ENCODE results near the gene HSPH1.

The HSPH1 gene

DNA sequence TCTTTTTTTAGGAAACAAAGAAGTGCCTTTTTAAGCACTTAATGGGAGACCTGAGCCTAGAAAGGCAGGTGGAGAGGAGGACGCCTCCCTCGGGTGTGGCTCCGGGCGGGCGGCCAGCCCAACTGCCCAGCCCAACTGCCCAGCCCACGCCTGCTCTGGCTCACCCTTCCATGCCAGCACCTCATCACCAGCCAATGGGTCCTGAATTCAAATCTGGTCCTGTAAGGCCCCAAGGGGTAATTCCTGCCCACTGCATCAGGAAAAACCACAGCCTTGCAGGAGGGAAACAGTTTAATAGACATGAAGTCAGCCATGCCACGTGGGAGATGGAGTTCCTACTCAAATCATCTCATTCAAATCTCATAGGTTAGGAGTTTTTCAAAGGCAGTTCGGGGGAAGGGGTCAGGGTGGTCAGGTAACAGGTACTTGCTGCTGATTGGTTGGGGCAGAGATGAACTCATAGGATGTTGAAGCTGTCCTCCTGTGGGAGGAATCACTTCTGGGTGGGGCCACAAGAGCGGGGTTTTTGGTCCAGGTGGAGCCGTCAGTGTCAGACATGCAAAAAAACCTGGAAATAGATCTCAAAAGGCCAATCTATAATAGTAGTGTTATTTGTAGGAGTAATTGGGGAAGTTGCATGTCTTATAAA lies 64.9 kb downstream of the HSPH1 start:
- no peak for DNase-seq

DNA sequence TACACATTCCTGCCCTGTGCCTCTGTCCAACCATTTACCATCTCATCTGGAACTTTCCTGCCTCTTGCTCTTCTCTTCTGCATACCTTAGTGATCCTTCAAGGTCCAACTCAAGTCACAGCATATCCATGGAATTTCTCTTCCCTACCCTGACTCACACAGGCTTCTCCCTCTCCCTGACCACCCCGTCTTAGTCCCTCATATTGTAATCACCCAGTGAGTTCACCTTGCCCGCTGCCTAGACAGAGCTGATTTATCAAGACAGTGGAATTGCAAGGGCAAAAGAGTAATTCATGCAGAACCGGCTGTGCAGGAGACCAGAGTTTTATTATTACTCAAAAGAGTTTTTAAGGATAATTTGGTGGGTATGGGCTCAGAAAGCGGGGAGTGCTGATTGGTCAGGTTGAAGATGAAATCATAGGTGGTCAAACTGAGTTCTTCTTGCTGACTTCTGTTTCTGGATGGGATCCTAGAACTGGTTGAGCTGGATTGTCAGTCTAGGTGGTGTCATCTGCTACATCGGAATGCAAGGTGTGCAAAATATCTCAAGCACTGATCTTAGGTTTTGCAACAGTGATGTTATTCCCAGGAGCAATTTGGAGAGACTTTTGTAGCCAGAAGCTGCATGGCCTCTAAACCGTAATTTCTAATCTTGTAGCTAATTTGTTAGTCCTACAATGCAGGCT lies 67.2 kb downstream of the HSPH1 start:
- DNase-seq: no peak

DNA sequence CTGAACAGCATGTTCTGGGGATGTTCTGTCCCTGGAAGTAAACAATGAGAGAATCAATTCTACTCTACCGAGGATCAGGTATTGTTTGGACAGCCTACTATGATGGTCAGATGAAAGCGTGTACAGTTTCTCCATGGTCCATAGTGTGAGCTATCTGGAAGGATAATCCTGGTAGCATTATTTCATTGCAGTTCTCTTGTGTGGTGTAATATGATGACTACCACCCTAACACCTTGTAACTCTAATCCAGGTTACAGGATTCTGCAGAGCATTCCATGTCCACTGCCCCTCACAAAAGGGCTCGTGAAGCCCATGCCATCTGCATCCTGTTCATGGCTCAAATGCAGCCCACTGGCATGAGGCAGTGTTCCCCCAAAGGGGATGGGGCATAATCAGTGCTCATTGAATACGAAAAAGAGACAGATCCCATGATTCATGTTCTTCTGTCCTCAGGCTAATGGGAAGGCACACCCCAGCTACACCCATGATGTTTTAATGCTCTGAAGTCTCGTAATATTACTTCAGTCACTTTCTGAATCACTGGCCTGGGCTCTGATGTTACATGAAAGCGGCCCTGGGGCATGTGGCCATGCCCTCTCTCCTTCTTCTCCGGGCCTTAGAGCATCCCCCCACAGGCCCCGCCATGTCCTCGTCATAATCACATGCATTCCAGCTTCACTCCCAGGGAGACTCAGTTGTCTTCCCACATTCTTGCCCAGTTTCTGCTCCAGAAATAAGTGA lies 68.4 kb downstream of the HSPH1 start:
- no peak for DNase-seq

DNA sequence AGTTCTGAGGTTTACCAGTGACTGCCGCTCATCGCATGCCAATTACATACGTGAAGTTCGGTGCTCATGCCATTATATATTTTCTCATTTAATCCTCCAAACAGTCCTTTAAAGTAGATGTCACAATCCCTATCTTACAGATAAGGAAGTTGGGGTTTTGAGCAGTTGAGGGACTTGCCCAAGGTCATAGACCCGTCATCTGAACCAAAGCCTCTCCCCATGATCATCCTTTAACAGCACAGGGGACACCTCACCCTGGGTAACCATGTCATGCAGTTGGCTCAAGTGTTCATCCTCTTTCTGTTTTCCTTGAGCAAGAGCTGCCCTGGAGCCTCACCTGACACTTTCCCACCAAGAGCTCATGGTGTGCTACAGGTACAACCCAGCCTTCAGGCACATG lies 69.1 kb downstream of the HSPH1 start:
- no peak for DNase-seq

DNA sequence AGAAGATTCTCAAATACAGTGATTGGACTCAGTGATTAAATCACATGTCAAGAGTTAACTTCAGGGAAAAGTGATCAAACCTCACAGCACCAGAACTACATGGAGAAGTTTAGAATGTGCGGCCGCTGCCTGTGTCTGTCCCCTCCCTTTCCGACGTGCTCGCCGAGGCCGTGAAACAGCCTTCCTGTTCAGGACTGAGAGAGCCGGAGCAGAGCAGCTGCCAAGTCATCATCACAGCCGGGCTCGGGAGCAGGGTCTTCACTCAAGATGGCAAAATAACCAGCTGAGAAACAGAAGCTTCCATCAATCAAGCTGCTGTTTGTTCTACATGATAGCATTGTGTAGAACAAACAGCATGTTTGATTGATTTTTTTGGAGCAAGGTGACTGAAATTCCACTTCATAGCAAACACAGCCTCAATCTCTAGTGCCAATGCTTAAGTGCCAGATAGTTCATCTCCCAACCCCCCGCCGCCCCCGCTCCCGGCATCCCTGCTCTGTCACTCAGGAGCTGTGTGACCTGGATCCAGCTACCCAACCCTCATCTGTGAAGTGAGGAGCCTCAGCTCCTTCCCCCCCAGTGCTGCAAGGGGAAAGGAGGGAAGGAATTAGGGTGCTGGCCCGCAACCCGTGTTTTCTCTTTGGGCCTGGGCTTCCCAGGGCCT lies 70.6 kb downstream of the HSPH1 start:
- peak; percentile 24 for DNase-seq

DNA sequence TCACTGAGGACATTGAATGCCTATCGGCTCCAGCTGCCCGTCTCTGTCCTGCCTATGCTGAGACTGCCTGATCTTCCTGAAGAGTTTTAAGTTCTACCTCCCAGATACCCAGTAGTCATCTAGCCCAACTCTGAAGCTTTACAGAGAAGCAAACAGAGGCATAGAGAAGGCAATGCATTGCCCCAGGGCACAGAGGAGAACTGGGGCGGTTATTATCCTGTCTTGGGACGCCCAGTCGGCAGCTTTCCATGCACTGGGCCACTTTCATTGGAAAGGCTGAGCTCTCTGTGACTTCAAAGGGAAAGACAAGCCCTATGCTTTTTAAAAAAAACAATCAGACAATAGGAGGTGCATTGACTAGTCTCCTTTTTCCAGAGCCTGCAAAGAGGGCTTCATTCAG lies 71.6 kb downstream of the HSPH1 start:
- DNase-seq: no peak

DNA sequence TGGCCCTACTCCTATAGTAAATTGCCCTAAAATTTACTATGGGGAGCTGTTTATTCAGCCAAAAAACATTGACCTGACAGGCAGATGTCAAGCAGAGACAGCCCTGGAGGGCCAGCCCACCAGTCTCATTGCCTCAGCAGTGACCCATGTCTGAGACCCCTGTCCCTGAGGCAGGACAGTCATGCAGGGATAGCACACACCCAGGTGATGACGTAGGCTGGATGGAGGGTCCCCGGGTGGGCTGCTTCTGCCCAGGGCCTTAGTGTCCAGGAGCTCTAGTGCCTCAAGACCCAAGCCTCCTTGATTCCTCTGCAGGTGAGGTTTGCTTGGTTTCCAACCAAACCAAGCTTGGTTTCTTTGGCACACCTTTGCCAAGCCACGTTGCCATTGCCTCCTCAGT lies 72.1 kb downstream of the HSPH1 start:
- no peak for DNase-seq

DNA sequence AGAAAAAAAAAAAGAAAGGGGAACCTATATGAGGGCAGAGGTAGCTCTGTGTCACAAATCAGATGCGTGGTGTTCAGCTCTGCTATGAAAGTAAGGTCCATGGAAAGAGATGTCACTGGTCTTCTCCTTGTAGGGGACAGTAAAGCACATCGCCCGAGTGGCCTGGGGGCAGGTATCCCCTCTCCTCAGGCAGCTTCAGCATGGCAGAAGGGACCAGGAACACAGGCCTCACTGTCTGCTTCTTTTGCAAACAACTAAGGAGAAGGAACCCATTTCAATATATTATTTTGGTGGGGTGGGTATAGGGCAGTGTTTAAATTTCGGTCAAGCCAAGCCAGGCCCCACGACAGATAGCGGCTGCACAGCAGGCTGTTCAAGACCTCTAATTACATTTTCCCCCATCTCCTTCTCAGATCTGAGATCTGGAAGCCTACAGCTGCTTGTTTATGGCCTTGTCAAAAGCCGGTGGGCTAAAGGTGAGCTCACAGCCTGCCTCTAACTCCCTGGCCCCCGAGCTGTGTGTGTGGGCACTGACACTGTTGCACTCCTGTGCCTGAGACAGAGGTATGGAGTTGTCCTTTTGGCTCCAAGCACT lies 72.8 kb downstream of the HSPH1 start:
- no peak for DNase-seq
